Keratinocyte (primary cell): ENCODE results near the gene TRPV4. TPM values are rescaled to one million over a fixed set of nuclear protein-coding genes. Genes with fewer than 3 reads are reported as not detected.

Experiments
- DNase-seq: peaks from one replicate; pipeline ENCODE4 v3.0.0-alpha.2; 2011; ENCODE audit warnings: low read depth, missing footprints, low spot score
- FAIRE-seq: peaks from 2 replicates; lab custom pipeline; 2011; peaks lifted over from hg19 to GRCh38; lab: Jason Lieb, UNC
- H2AFZ ChIP-seq: 2 replicates; pipeline ENCODE4 v1.6.0; 2012; ENCODE audit warnings: low read length, control low read depth, inconsistent platforms; ENCODE audit not compliant: control insufficient read depth
- H3K27ac ChIP-seq: 2 replicates; pipeline ENCODE4 v1.5.1; 2011; ENCODE audit warnings: low read length; ENCODE audit not compliant: control insufficient read depth, insufficient read depth
- H3K27me3 ChIP-seq: 3 replicates; pipeline ENCODE4 v1.6.0; 2011; ENCODE audit warnings: low read length; ENCODE audit not compliant: control insufficient read depth, insufficient read depth; ENCODE audit errors: extremely low read depth
- H3K36me3 ChIP-seq, 2 experiments: 2 replicates in 1 of 2; 3 replicates in 1 of 2; pipeline ENCODE4 v1.5.1; 2011; ENCODE audit warnings: low read length in 2 of 2, mild to moderate bottlenecking in 1 of 2; ENCODE audit not compliant: control insufficient read depth in 2 of 2, insufficient read depth in 2 of 2; ENCODE audit errors: extremely low read depth in 1 of 2
- H3K4me1 ChIP-seq: 3 replicates; pipeline ENCODE4 v1.5.1; 2011; ENCODE audit warnings: low read length; ENCODE audit not compliant: control insufficient read depth, insufficient read depth; ENCODE audit errors: extremely low read depth
- H3K4me2 ChIP-seq: 3 replicates; pipeline ENCODE4 v1.6.0; 2011; ENCODE audit warnings: low read depth, low read length; ENCODE audit not compliant: control insufficient read depth, insufficient read depth; ENCODE audit errors: extremely low read depth
- H3K4me3 ChIP-seq, 3 experiments: fragments of 200-600 bp in 1 of 3; sonication (generic) in 1 of 3; 2 replicates in 2 of 3; 3 replicates in 1 of 3; pipeline ENCODE4 v1.5.1; 2011 to 2016; ENCODE audit warnings: low read length in 3 of 3, mild to moderate bottlenecking in 3 of 3, control low read depth in 2 of 3, inconsistent platforms in 1 of 3, low read depth in 1 of 3, mixed read lengths in 1 of 3, mixed run types in 1 of 3, moderate library complexity in 1 of 3; ENCODE audit not compliant: control insufficient read depth in 2 of 3, insufficient read depth in 2 of 3; ENCODE audit errors: extremely low read depth in 1 of 3
- H3K79me2 ChIP-seq: 2 replicates; pipeline ENCODE4 v1.6.0; 2012; ENCODE audit warnings: low read length; ENCODE audit not compliant: control insufficient read depth, insufficient read depth
- H3K9ac ChIP-seq: 3 replicates; pipeline ENCODE4 v1.6.0; 2011; ENCODE audit warnings: low read length; ENCODE audit not compliant: control insufficient read depth, insufficient read depth; ENCODE audit errors: extremely low read depth
- H3K9me1 ChIP-seq: 3 replicates; pipeline ENCODE4 v1.6.0; 2011; ENCODE audit warnings: low read length; ENCODE audit not compliant: control insufficient read depth, insufficient read depth; ENCODE audit errors: extremely low read depth
- H3K9me3 ChIP-seq: 2 replicates; pipeline ENCODE4 v1.5.1; 2012; ENCODE audit warnings: low read depth, low read length; ENCODE audit not compliant: control insufficient read depth
- H4K20me1 ChIP-seq: 3 replicates; pipeline ENCODE4 v1.6.0; 2011; ENCODE audit warnings: low read length; ENCODE audit not compliant: control insufficient read depth, insufficient read depth; ENCODE audit errors: extremely low read depth
- EZH2 ChIP-seq: IDR thresholded peaks from one replicate; pipeline ENCODE4 v1.6.1; 2012; ENCODE audit warnings: inconsistent platforms, mild to moderate bottlenecking, low read length, moderate library complexity
- dilution Hi-C: fragments of 300-500 bp; cut with MboI; formaldehyde crosslinking; loops from one replicate; pipeline ENCODE4 v1.7.0; 2020; ENCODE audit warnings: low sequenced_read_pairs; ENCODE audit not compliant: extremely low pct_ligation_motif_present
- polyA plus RNA-seq, 5 experiments: library from polyadenylated mRNA; depleted of rRNA in 3 of 5; stranded (reverse) in 3 of 5; stranded (forward) in 1 of 5; unstranded in 1 of 5; fragments of >200 nt; gene quantifications; 1 replicate in 1 of 5; 2 replicates in 3 of 5; 3 replicates in 1 of 5; pipeline versions ENCODE4 v1.2.1 to v1.2.3, GENCODE V29; 2011 to 2012; ENCODE audit warnings: missing spikeins in 2 of 5, low read depth in 1 of 5, low replicate concordance in 1 of 5
- TF ChIP-seq, protein P1 (sequence below), 3 experiments: IDR thresholded peaks in 1 of 3; conservative IDR thresholded peaks in 1 of 3; optimal IDR thresholded peaks in 1 of 3; 2 replicates in 2 of 3; 3 replicates in 1 of 3; pipeline versions ENCODE3 to v1.5.1; 2011; ENCODE audit warnings: low read length in 3 of 3, mild to moderate bottlenecking in 3 of 3, moderate library complexity in 2 of 3, control low read depth in 1 of 3, inconsistent platforms in 1 of 3; ENCODE audit not compliant: insufficient read depth in 2 of 3; ENCODE audit errors: extremely low read depth in 1 of 3

TRPV4 gene
- polyA plus RNA-seq, 1 donor (not counting 4 experiments of a cell fraction or from before 2014, with no cell fraction given), result 0.46 TPM

DNA sequence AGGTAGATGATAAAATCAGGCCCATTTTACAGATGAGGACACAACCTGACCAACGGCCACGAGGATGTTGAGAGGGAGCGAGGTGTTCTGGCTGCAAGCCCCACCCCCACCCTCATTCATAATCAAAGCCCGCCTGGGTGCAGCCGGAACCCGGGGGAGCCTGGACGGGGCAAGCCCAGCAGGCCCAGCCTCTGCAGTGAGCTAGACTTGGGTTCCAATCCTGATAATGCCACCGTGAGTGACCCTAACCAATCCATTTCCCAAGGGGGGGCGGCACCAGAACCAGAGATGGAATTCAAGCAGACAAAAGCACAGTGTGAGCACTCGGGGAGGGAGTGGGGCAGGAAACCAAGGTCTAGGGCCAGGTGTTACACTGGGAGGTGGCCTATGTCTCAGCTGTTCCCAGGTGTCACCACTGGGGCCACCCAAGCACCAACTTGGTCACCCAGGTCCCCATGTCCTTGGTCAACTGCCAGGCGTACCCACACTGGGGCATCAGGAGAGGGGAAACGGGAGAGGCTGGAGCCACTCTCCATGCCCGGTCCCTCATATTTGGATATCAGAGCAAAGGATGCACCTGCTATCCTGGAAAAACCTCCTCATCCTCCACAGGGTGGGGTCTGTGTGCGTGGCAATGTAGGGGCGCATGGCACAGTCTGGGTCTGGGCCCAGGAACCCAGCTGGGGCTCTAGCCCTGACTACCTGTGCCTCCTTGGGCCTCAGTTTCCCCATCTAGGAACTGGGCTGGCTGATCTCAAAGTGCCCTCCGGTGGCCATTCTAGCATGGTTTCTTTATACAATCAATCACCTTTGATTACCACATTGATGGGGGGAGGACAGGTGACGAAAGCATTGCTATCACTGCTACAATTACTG lies 61.2 kb downstream of the TRPV4 start:
- TF ChIP-seq, protein P1, sequence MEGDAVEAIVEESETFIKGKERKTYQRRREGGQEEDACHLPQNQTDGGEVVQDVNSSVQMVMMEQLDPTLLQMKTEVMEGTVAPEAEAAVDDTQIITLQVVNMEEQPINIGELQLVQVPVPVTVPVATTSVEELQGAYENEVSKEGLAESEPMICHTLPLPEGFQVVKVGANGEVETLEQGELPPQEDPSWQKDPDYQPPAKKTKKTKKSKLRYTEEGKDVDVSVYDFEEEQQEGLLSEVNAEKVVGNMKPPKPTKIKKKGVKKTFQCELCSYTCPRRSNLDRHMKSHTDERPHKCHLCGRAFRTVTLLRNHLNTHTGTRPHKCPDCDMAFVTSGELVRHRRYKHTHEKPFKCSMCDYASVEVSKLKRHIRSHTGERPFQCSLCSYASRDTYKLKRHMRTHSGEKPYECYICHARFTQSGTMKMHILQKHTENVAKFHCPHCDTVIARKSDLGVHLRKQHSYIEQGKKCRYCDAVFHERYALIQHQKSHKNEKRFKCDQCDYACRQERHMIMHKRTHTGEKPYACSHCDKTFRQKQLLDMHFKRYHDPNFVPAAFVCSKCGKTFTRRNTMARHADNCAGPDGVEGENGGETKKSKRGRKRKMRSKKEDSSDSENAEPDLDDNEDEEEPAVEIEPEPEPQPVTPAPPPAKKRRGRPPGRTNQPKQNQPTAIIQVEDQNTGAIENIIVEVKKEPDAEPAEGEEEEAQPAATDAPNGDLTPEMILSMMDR (optimal IDR thresholded peaks at IDR 0.05 in 1 of 3, IDR thresholded peaks at IDR 0.05 in 1 of 3, conservative IDR thresholded peaks at IDR 0.05 in 1 of 3; ENCODE audit: extremely low read depth in 1 of 3, insufficient read depth in 2 of 3, low read length in 3 of 3), result peak in 2 of 3 experiments; percentile 24 to 26
- TF ChIP-seq EZH2, result no peak
- Histone ChIP-seq H3K4me2 (no peak overlapping the region), H3K4me3 (no peak overlapping the region), H3K79me2 (no peaks in the 10 kb centered on the region), H3K36me3 (no peaks in the 10 kb centered on the region), H3K27me3 (no peaks in the 10 kb centered on the region), H3K9me1 (no peaks in the 10 kb centered on the region), H3K27ac (no peak overlapping the region), H3K4me1 (peaks cover 12% of the 10 kb centered on the region), H4K20me1 (no peaks in the 10 kb centered on the region), H2AFZ (no peak overlapping the region), H3K9me3 (no peaks in the 10 kb centered on the region), H3K9ac (no peak overlapping the region)
- no peak for DNase-seq
- dilution Hi-C loops, result no loop called here
- no peak for FAIRE-seq

DNA sequence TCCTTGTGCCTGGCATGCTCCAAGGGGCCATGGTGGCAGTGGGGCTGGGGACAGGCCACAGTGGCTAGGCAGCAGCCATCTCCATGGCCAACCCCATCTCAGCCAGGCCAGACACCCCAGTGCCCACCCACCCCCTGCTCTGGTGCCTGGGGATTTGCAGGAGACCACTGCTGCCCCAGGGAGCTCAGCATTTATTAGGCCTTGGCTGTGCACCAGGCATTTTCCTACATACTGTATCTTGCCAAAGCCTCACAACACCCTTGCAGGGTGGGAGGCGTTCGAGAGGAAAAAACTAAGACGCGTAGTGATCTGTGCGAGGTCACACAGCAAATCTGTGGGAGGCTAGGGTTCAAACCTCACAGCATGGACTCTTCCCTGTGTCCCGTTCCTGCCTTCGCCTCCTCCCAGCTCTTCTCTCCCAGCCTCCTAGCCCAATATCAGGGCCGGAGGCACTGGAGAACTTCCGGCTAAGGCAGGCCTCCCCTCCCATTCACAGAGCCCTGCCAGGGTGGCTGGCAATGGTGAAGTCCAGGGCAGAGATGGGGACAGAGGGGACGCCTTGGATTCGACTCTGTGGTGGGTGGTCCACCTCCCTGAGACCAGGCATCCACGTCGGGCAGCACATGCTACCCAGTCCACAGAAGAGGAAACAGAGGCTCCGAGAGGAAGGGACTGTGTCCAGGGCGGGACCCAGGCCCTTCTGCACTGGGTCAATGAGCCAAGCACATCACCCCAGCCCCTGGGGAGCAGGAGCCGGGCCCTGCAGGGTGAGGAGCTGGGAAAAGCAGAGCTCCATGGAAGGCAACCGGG lies 62.1 kb downstream of the TRPV4 start:
- FAIRE-seq, result no peak
- no peak overlapping the region for H3K4me2 ChIP-seq
- TF ChIP-seq, protein P1 (optimal IDR thresholded peaks at IDR 0.05 in 1 of 3, IDR thresholded peaks at IDR 0.05 in 1 of 3, conservative IDR thresholded peaks at IDR 0.05 in 1 of 3; ENCODE audit: extremely low read depth in 1 of 3, insufficient read depth in 2 of 3, low read length in 3 of 3), result no peak
- no peak for TF ChIP-seq EZH2
- H3K9me3 ChIP-seq, result no peaks in the 10 kb centered on the region
- no peak overlapping the region for H3K9ac ChIP-seq
- H3K27me3 ChIP-seq, result no peaks in the 10 kb centered on the region
- H3K79me2 ChIP-seq, result no peaks in the 10 kb centered on the region
- H3K36me3 ChIP-seq, result no peaks in the 10 kb centered on the region
- H2AFZ ChIP-seq, result no peak overlapping the region
- H3K27ac ChIP-seq, result no peak overlapping the region
- H4K20me1 ChIP-seq, result no peaks in the 10 kb centered on the region
- no peaks in the 10 kb centered on the region for H3K9me1 ChIP-seq
- no peak overlapping the region for H3K4me3 ChIP-seq
- dilution Hi-C loops, result no loop called here
- DNase-seq, result no peak
- peaks cover 12% of the 10 kb centered on the region for H3K4me1 ChIP-seq
